CD4-positive, alpha-beta T cell treated with Interleukin-12 subunit alpha and Interleukin-12 subunit beta, for 1 hour (primary cell): ENCODE results near the gene PBX1.

Source experiments
- DNase-seq: peaks from one replicate; pipeline ENCODE4 v3.0.0-alpha.2; 2020

The PBX1 gene

DNA sequence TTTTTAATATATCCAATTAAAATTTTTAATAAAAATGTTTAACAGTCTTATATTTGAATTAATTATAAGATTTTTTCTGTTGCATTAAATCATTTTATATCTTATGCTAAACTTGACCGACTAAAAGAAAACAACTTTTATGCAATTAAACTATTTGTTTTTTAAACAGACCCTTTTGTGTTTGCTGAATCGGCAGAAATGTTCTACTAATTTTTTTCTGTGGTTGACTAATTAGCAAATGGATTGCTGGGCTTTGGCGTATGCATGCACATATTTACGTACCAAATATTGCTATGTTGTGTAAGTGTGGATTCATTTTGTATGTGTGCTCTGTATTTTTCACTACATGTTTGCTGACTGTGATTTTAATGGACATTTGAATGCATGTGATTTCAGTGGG, 174.8 kb downstream of the PBX1 start:
- no peak for DNase-seq

DNA sequence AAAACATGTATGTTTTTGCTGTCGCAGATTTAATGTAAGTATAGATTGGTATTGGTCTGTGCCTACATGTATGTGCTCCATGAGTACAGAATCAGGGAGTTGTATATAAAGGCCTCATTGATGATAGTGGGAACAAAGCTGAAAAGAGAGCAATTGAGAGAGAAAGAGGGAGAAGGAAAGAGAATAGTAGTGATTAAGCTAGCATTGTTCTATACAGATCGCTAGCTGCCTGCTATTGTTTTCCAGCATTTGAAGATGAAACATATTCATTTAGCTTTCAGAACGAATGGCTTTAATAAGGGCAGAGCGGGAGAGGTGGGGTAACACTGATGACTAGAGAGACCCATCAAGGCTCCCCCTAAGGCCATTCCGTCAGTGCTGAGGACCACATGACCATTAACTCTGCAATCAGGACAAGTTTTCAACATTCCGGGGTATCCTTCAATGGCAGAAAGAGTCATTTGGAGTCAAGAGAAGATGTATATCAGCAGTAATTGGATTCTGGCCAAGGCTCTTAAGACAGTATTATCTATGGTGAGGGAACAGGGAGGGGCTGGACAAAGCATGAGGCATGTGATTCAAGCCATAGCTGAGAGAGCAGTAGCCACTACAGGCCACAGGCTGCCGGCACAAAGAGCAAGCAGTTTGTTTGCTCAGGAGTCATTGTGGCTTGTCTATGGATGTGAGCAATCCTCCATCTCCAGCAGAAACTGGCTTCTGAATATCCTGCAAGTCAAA, 176.5 kb downstream of the PBX1 start:
- DNase-seq = no peak

DNA sequence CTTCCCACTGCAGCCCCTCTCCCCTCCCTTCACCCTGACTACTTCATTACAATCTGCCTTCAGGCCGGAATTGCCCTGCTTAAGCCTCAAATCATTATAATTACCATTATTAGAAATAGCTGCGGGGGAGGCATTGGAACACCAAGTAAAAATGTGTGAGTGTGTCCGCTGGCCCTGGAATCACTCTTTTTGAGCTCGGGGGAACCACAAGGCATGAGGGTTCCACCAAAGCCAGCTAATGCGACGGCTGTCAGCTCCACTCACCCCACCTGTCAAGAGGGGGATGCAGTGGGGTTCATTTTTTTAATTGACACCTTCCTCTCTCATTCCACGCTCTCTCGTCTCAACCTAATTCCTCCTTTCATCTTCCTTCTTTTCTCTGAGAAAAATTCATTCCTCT, 177.2 kb downstream of the PBX1 start:
- no peak for DNase-seq

DNA sequence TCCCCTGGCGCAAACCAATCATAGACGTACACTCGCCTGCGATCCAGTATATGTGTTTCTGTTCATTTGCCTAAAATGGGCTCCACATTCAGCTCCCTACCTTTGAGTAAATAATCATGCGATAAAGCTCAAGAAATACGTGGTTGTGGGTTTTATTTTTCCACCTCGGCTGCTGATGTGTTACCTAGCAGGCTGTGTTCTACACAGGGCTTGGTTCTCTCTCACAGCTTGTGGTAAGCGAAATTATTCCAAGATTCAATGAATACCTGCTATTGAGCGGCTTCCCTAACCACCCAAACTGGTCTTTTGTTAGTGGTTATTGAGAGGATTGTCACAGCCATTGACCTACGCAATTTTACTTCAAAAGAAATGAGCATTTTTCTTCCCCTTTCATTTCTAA, 180.2 kb downstream of the PBX1 start:
- no peak for DNase-seq

DNA sequence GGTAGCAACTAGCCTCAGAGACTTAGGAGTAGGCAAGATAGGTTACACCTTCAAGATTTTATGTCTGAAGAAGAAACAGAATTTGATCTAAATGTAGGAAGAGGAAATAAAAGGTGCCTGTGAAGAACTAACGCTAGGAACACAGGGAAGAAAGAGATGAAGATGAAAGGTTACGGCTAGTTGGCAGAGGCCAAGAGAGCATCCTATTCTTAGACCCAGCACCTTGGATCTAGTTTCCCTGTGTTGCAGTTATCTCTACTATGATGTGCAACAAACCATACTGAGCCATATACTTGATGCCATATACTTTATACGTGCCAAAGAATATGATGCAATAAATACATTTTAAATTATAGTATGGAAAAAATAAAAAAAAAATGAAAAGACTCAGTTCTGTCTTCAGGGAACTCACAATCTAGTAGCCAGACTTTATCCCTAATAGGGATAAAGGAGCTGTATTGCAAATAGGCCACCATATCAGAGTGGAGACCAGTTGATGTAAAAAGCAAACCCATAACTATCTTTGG, 181.1 kb downstream of the PBX1 start:
- no peak for DNase-seq

DNA sequence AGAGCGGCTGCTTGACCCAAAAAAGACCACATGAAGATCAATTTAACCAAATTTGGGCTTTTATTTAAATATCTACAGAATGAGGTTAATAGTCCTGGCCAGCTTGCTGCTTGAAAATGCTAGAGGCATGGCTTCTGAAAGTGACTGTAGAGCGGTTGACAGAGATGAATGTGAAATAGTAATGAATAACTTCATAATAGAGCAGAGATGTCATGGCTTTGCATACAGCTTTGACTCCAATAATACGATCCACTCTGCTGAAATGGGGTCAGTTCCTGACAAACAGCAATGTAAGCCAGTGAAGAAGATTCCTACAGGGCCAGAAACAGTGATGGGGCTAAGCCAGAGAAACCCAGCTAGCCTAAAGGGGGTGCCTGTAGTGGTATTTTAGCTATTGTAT, 183.8 kb downstream of the PBX1 start:
- DNase-seq = no peak

DNA sequence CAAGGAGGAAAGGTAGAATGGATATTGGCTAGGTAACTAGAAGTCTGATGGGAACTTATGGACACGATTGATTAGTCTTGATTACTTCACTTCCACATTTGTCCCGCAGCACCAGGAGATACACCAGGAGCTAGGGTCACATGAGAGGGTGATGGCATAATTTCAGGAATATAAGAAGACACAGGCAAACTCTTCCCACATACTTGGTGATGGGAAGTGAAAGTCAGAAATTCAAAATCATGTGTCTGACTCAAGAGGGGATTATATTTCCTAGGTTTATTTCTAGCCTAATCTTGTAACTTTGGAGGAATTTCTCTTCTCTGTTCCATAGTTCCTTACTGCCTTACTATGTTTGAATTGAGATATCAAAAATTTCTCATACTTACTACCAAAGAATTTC, 185.0 kb downstream of the PBX1 start:
- no peak for DNase-seq

DNA sequence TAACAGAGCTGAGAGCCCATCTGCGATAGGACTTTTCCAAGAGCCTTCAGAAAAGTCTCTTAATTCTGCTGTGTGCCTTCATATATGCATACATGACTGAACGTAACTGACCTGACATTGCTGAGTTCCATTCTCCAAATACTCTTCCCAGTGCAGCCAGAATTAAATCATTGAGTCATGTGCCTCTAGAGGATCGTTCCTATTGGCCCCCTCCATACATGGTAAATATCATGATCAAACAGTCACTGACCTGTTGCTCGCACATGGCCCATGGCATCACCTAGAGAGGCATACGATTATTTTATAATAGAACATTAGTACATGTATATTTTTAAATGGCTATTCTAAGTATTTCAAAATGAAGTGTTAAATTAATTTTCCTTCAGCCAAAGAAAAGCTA, 186.8 kb downstream of the PBX1 start:
- DNase-seq = no peak

DNA sequence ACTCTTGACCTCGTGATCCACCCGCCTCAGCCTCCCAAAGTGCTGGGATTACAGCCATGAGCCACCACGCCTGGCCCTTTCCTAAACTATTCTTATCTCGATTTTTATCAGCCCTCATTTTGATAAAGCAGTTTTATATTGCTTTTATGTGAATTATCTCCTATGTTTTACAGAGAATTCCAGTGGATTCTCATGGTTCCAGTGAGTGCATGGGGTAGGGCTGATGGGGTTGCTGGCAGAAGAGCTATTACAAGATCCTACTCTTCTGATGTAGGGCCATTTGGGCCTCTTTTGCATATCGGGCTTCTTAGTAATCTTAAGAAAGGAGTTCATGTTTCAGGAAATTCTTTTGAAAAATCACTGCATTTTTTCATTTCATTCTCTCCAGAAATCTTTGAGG, 187.6 kb downstream of the PBX1 start:
- no peak for DNase-seq

DNA sequence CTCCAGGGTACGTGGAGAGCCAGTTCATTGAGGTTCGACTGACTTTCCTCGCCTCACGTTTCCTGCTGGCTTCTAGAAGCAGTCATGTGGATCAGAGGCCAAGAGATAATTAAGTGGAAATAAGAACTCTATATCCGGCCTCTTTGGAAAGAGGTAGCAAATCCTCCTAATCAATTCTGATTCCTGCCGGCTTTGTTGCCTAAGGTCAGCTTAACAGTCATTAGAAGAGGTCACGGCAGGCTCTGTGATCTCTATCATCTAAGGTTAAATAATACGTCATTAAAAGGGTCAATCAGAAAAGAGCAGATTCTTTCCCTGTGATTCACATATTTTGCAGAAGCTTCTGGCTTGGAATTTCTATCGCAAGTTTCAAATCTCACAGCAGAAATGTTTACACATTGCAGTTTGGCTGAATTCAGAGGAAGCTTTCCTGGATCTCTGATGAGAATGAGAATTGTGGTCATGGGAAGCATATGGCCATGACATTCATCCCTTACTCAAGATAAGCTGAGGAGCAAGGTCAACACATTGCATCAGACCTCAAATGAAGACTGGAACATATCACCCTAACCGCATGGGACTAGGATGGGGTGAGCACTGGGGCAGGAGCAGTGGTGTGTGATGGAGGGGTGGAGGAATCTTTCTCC, 189.4 kb downstream of the PBX1 start:
- DNase-seq = no peak

DNA sequence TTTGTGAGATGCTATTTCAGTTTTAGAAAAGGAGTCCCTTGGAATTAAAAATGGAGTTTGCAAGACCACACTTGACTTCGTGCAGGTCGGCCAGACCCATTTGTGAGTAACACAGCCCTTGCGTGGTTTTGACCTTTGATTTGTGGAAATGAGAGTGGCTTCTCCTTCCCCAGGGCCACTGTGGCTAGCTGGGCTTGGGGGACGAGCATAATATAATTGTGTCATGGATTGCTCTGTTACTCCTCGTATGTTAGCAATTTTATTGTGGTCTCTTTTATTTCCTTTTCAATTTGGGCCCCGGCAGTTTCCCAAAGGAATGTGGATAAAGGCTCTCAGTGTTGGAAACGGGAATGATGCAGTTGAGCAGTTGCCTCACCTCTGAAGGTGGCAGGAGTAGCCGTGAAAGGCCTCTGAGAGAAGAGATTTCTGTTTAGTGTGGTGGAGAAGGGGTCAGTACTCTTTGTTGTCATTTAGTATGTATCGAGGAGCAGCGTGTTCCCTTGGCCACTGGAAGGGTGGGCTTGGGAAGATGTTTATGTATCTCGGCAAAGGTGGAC, 194.6 kb downstream of the PBX1 start:
- DNase-seq = no peak

DNA sequence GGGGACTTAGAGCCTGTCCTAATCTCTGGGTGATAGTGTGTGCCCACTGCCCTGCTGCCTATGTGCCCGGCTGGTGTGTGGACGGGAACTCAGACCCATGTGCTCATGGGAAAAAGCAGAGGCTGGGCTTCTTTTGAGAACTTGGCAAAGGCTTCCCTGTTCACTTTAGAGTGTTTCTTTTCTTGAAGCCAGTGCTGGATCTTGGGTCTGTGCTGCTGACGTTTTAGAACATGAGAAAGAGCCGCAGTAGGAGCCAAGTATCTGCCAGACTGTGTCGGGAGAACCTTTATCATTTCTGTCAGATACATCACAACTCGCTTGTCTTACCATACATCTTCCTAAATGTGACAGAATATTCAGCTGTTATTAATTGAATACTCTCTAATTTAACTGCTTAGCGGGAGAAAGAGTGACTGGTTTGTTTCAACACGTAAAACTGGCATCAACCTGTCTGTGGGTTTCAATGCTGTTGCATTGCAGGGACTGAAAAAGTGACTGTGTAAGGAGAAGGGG, 195.2 kb downstream of the PBX1 start:
- no peak for DNase-seq

DNA sequence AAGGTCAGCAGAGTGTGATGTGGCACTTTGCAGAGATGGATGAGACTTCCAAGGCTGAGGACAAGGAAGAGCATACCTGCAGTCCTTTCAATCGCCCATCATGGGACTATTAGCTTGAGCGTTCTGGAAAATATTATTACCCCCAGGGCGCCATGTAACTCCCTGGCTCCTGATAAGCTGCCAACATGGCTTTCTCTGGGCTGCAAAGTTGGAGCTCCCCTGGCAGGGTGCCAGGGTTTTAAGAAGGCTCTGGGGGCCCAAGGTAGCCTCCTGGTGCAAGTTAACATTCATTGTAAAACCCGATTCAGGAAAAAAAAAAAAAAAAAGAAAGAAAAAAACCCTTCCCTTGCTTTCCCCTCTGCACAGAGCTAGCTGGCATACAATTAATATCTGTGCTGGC, 196.7 kb downstream of the PBX1 start:
- DNase-seq = no peak

DNA sequence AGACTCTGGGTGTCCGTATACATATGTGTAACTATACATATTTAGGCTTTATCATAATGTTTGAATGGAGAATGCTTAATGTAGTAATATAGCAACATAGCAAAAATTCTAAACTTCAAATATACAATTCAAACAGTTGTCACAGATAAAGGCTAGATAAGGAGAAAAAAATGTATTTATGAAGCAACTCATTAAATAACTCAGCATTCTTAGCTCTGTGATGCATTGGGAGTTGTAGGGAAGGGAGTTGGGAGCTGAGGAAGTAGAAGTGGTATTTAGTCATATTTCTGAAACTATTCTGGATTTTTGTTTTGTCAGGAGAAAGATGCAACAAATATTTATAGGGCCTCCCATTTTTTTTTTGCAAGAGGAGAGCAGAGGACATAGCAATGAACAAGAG, 197.8 kb downstream of the PBX1 start:
- no peak for DNase-seq

DNA sequence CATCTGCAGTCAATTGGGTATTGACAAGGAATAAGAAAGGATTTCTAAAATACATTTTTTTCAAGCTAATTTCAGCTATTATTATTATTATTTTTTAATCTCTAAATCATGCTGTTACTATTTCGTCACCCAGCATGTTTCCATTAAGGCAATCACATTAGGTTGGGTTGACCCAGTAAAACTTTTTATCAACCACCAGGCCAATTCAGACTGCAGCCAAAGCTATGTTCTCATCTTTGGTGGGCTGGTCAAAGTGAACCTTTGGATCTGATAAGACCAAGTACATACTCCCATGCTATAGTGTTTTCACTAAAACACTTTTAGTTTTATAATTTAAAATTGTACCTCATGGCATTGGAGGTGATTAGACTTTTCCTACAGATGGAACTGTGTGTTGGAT, 198.6 kb downstream of the PBX1 start:
- no peak for DNase-seq

DNA sequence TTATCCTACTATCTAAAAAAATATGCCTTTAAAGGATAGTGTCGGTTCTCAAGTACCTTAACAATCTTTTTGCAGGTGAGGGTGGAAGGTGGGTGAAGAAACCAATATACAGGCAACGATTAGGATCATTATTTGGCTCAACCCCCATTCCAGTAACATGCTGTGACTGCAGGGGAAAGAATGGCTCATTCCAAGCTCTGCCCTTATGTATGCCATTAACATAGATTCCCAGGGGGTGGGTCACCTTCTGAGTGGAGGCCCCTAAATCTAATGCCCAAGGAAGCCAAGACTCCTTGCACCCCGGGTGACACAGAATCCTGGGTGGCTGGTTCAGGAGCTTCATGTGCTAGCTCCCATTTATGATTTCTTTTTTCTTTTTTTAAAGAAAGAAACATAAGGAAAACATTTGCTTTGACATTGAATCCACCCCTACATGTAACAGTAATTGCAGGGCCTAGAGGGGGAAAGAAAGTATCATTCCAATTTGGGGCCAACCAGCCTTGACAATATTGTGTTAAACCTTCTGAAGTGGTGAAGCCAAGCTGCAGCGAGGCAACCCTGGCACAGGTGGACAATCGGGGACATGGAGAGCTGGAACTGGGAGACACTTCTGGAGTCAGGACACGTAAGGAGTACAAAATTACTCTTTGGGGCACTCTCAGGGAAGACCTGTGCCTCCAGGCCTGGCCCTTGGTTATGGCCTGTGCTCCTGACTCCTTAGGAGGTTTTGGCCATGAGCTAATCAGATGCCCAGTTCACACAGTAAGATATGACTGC, 200.3 kb downstream of the PBX1 start:
- DNase-seq = no peak

DNA sequence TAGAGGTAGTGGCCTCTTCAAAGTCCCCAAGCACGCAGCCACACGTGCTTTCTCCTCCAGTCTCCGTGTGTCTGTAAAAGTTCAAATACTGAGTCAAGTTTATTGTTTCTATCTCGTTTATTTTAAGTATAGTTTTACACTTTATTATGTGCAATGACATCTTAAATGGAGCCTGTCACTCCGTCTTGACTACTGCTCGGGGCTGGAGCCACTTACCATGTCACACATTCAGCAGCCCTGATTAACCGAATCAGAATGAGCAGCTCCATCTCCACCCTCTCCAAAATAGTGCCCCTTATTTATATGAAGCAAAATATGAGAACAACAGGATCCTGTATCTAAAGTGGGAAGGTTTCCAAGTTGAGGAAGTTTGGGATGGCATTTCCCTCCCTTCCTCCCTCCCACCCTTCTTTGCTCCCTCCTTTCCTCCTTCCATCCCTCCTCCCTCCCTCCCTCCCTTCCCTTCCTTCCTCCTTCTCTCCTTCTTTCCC, 201.0 kb downstream of the PBX1 start:
- DNase-seq = no peak

DNA sequence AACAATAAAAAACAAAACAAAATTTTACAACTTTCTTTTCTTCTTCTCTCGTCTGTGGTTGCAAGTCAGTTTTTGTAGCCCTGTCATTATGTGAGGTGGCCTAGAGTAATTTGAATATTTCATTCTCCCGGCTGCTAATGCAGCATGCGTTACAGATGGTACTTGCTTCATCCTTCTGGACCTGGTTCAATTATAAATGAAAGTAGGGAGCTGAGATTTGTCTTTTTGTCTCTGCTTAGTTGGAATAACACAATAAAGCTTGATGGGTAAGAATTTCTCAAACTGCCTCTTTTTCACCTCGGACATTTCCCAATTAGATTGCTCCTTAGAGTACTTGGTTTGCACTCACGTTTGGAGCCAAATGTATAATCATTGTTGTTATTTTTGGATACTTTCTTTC, 201.6 kb downstream of the PBX1 start:
- no peak for DNase-seq

DNA sequence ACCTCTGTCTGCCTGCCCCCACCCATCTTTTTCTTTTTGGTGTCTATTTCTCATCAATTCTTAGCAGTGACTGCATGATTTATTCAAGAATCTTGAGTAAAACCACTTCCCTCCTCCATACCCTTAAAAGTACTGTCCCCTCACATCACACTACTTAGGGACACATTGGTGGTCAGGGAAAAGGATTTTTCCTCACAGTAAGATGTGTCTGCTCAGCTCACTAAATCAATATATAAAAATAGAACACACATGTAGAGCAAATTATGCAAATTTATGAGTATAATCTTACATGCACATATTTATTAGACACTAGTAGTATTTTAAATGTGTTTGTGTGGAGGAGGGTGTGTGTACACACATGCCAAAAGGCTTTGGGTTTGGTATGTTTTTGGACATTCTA, 202.0 kb downstream of the PBX1 start:
- DNase-seq = no peak

DNA sequence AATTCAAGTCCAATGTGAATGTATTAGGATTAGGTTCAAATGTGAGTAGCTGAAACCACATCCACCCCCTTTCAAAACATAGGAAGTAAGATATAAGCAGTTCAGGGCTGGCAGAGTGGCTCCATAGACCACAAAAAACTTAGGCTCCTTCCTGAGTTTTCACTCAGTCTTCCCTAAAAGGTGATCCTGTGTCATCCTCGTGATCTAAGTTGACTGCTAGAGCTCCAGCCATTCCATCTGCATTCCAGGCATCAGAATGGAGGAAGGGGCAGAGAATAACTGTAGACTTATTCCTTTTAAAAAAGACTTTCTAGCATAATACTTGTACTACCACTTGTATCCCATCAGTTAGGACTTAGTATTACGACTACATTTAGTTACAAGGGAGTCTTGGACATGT, 204.1 kb downstream of the PBX1 start:
- DNase-seq = no peak

DNA sequence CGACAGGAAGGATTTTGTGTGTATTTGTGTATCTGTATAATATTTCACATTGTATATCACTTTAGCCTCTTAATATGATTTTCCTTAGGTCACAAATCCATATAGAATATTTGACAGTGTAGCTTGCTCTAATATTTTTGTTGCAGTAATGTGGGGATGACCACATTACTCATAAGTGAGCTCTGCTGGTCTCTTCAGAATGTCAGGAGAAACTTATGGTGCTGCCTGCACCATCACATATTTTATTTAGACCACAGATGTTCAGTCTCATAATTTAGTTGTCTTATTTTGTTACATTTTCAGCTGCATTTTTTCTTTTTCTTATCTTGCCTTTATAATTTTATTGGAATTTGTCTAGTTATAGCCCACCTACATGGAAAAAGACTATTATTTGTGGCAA, 205.3 kb downstream of the PBX1 start:
- no peak for DNase-seq

DNA sequence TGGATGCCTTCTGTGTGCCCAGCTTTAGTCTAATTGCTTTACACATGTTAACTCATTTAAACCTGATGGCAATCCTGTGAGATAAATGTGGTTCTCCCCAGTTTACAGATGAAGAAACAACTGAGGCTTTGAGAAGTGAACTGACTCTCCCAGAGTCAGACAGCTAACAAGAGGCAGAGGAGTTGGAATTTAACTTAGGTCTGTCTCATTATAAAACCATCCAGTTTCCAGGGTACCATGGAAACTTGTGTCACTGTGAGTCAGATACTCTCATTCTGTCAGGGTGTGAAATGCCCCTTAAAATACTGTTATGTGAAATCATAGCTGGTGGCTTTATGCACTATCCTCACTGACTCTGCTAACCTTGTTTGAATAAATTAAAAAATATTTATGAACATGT, 206.6 kb downstream of the PBX1 start:
- no peak for DNase-seq

DNA sequence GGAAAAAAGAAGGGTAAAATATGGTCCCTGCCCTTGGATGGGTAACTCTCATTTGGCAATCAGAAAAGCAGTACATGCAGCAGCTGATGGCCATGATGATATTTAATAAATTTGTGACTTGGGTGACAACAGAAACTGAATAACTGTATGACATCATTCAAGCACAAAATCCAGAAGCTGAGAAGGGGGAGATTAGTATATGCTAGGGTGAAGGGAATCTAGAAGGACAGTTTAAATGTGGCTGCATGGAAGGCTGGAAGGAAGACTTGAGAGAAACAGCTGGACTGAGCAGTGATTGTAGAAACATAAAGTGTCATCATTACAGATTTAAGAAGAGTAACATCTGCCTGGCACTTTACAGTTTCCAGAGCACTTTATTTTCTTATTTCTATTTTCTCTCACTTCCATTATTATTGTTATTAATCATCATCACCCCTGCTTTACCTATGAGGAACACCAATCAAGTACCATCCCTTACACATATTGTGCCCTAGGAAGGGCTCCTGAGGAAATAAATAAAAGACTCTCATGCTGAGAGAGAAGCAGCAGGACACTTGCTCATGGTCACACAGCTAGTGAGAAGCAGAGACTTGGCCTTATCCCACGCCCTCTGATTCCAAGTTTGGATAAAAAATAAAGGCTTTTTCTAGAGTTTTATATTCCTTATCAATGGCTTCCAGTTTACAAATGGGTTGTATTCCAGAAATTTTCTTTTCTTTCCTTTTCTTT, 207.2 kb downstream of the PBX1 start:
- DNase-seq = no peak
